ENCODE measurements around the gene DPYSL3.
"Not testable (repeated sequence)": the region's sequence is repeated elsewhere in the genome, so short reads cannot be mapped to it uniquely, and the experiment has no call there.

The DPYSL3 gene

GRCh38 chr5:147372191-147372590, 137.7 kb downstream of the DPYSL3 start:
- DNase-seq (ENCODE audit: low read depth), result no peak
- H3K4me3 ChIP-seq (ENCODE audit: control insufficient read depth, low read depth, low read length), result no peak overlapping the region
- no peak for TF ChIP-seq CTCF (conservative IDR thresholded peaks at IDR 0.05; ENCODE audit: control insufficient read depth, insufficient read depth, low read depth, low read length)

- no peak for TF ChIP-seq CTCF (conservative IDR thresholded peaks at IDR 0.05; ENCODE audit: control insufficient read depth, insufficient read depth, low read depth, low read length)
- no peak for DNase-seq (ENCODE audit: low read depth)
- H3K4me3 ChIP-seq (ENCODE audit: control insufficient read depth, low read depth, low read length), result no peak overlapping the region
These were observed 138.6 kb downstream of the DPYSL3 start for GRCh38 chr5:147371290-147371689.

- TF ChIP-seq CTCF (conservative IDR thresholded peaks at IDR 0.05; ENCODE audit: control insufficient read depth, insufficient read depth, low read depth, low read length), result peak; percentile 77
- no peak overlapping the region for H3K4me3 ChIP-seq (ENCODE audit: control insufficient read depth, low read depth, low read length)
- DNase-seq (ENCODE audit: low read depth), result peak; percentile 45
These were observed 140.0 kb downstream of the DPYSL3 start for GRCh38 chr5:147369742-147370374.

GRCh38 chr5:147367381-147367780, 142.5 kb downstream of the DPYSL3 start:
- not testable (repeated sequence) for DNase-seq (ENCODE audit: low read depth); H3K4me3 ChIP-seq (ENCODE audit: control insufficient read depth, low read depth, low read length)

- no peak for TF ChIP-seq CTCF (conservative IDR thresholded peaks at IDR 0.05; ENCODE audit: control insufficient read depth, insufficient read depth, low read depth, low read length)
- DNase-seq (ENCODE audit: low read depth), result no peak
- H3K4me3 ChIP-seq (ENCODE audit: control insufficient read depth, low read depth, low read length), result no peak overlapping the region
These were observed 148.3 kb downstream of the DPYSL3 start for GRCh38 chr5:147361441-147362175.

GRCh38 chr5:147360816-147361215, 149.1 kb downstream of the DPYSL3 start:
- no peak for DNase-seq (ENCODE audit: low read depth)
- TF ChIP-seq CTCF (conservative IDR thresholded peaks at IDR 0.05; ENCODE audit: control insufficient read depth, insufficient read depth, low read depth, low read length), result no peak
- H3K4me3 ChIP-seq (ENCODE audit: control insufficient read depth, low read depth, low read length), result no peak overlapping the region

- H3K4me3 ChIP-seq (ENCODE audit: control insufficient read depth, low read depth, low read length), result no peak overlapping the region
- TF ChIP-seq CTCF (conservative IDR thresholded peaks at IDR 0.05; ENCODE audit: control insufficient read depth, insufficient read depth, low read depth, low read length), result no peak
- no peak for DNase-seq (ENCODE audit: low read depth)
These were observed 150.3 kb downstream of the DPYSL3 start for GRCh38 chr5:147359581-147359980.
